ENCODE results near the gene PUM1.

The PUM1 gene

DNA sequence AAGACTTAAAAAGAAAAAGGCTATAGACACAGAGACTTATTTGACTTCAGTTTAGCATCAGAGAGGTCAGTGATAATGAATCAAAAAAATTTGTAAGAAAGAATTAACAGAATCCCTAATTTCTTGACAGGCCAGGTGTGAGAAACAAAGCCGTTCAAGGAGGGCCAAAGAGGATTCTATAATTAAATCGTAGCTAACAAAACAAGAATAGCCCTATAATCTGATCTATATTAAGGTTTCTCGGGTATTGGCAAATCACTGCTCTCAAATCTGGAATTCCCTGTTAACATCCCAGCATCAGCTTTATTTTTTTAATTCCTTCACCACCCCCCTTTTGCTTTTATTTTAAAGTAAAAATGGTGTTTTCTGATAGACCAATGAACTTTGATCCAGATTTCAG lies 60.3 kb downstream of the PUM1 start:
- H3K4me3 ChIP-seq (ENCODE audit: low read depth, low read length) = no peak overlapping the region
- TF ChIP-seq, protein P1, sequence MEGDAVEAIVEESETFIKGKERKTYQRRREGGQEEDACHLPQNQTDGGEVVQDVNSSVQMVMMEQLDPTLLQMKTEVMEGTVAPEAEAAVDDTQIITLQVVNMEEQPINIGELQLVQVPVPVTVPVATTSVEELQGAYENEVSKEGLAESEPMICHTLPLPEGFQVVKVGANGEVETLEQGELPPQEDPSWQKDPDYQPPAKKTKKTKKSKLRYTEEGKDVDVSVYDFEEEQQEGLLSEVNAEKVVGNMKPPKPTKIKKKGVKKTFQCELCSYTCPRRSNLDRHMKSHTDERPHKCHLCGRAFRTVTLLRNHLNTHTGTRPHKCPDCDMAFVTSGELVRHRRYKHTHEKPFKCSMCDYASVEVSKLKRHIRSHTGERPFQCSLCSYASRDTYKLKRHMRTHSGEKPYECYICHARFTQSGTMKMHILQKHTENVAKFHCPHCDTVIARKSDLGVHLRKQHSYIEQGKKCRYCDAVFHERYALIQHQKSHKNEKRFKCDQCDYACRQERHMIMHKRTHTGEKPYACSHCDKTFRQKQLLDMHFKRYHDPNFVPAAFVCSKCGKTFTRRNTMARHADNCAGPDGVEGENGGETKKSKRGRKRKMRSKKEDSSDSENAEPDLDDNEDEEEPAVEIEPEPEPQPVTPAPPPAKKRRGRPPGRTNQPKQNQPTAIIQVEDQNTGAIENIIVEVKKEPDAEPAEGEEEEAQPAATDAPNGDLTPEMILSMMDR (IDR thresholded peaks at IDR 0.05; ENCODE audit: low read depth, low read length) = no peak

DNA sequence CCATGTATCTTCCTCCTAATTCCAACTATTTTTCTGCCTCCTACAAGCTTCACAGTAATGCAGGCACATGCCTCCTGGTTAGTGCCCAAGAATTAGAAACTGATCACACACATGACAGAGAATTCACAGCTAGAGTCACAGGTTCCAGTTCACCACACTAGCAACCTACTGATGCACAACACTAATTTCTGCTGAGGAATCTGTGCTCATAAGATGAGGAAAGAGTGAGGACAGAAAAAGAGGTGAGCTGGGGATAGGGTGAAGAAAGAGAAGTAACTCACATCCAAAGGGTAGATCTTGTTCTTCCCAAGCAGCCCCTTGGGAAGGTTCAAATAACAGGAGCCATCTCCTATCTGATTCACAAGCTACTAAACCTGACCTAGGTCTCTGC lies 61.3 kb downstream of the PUM1 start:
- TF ChIP-seq, protein P1 (IDR thresholded peaks at IDR 0.05; ENCODE audit: low read depth, low read length) = no peak
- no peak overlapping the region for H3K4me3 ChIP-seq (ENCODE audit: low read depth, low read length)

DNA sequence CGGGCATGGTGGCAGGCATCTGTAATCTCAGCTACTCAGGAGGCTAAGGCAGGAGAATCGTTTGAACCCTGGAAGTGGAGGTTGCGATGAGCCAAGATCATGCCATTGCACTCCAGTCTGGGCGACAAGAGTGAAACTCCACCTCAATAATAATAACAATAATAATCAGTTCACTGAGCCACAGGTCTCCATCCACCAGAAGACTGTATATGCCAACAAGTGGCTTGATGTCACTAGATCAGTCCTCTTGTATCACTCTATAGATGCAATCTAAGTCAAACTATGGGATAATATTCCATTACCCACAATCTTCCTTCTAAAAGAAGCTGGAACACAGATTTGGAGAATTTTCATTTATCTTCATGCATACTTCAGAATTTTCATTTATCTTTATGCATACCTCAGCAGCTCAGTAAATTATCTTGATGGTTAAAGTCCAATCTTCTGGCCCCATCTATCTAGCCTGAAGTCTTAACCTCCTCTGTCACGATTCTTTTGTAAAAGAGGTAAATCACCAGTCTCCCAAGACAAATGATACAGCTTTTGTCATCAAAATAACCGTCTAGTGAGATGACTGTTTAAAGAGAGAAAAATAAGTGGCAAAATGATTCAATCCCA lies 61.8 kb downstream of the PUM1 start:
- no peak overlapping the region for H3K4me3 ChIP-seq (ENCODE audit: low read depth, low read length)
- TF ChIP-seq, protein P1 (IDR thresholded peaks at IDR 0.05; ENCODE audit: low read depth, low read length) = no peak

DNA sequence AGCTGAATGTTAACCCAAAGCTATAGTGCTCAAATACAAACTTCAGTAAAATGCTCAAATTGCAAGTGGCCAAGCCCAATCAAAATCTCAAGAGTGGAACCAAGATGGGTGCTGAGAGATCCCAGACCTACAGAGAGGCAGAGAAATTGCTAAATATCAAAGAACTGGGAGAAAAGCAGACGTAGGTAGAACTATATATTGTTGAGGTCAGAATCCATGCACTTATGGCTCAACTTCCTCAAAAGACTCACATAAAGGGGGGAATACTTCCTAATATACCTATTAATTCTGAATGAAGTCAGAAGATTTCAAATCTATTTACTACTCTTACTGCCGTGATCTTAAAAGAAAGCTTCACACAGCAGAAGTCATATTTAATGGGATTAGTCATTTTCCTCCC lies 65.2 kb downstream of the PUM1 start:
- H3K4me3 ChIP-seq (ENCODE audit: low read depth, low read length) = no peak overlapping the region
- TF ChIP-seq, protein P1 (IDR thresholded peaks at IDR 0.05; ENCODE audit: low read depth, low read length) = no peak

DNA sequence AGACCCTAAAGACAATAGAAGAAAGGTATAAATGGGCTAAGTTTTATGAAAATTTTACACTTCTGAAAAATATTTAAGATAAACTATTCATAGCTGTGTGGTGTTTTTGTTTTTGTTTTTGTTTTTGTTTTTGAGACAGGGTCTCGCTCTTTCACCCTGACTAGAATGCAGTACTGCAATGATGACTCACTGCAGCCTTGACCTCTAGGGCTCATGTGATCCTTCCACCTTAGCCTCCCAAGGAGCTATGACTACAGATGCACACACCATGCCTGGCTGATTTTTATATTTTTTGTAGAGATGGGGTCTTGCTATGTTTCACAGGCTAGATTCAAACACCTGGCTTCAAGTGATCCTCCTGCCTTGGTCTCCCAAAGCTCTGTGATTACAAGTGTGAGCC lies 66.6 kb downstream of the PUM1 start:
- TF ChIP-seq, protein P1 (IDR thresholded peaks at IDR 0.05; ENCODE audit: low read depth, low read length) = no peak

DNA sequence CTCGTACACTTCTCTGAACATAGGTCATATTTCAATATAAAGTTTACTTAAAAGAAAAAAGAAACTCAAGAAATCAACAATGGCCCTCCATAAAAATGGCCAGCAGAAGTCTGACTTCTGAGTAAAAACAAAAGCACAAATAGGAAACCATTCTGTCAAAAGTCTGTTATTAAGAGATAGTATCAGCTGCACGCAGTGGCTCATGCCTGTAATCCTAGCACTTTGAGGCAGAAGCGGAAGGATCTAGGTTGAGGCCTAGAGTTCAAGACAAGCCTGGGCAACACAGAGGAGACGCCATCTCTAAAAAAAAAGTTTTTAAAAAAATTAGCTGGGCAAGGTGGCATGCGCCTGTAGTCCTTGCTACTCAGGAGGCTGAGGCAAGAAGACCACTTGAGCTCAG lies 67.3 kb downstream of the PUM1 start:
- TF ChIP-seq, protein P1 (IDR thresholded peaks at IDR 0.05; ENCODE audit: low read depth, low read length) = no peak
- no peak overlapping the region for H3K4me3 ChIP-seq (ENCODE audit: low read depth, low read length)

More for the DNA sequence above, 66.6 kb downstream of the PUM1 start:
- no peak overlapping the region for H3K4me3 ChIP-seq (ENCODE audit: low read depth, low read length)

DNA sequence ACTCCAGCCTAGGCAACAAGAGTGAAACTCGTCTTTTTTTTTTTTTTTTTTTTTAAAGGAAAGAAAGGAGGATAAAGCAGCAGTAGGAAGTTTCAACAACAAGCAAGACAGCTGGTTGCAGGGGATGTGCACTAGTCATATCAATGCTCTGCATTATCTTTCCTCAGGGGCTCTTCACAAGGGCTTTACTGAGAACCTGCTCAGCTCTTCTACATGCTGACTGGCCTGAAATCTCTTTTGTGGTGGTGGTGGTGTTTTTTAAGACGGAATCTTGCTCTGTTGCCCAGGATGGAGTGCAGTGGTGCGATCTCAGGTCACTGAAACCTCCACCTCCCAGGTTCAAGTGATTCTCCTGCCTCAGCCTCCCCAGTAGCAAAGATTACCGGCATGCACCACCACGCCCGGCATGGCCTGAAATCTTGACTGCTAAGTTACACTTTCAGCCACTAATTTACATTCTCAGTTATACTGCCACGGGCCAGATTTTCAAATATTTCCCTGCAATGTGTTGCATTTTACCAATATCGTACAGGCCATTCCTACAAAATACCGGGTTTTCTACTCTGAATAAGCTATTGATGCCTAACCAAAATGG lies 68.0 kb downstream of the PUM1 start:
- TF ChIP-seq, protein P1 (IDR thresholded peaks at IDR 0.05; ENCODE audit: low read depth, low read length) = no peak
- H3K4me3 ChIP-seq (ENCODE audit: low read depth, low read length) = no peak overlapping the region

Measured in WI38 (cell line).